Hematopoietic multipotent progenitor cell (in vitro differentiated cells): Measurements from ENCODE around the gene NQO2. TPM values are rescaled to one million over a fixed set of nuclear protein-coding genes. Genes with fewer than 3 reads are reported as not detected.
A peak's percentile ranks its signal among the peaks of the same experiment; 100 is the strongest.
"Not testable (repeated sequence)": the region's sequence is repeated elsewhere in the genome, so short reads cannot be mapped to it uniquely, and the experiment has no call there.

Experiments
- DNase-seq, 3 donors: peaks; one replicate each; pipeline ENCODE4 v3.0.0-alpha.2; 2011 to 2015; ENCODE audit warnings: low read depth in 2 of 3, low spot score in 2 of 3
- total RNA-seq: library from RNA; depleted of rRNA; stranded (reverse); fragments of >200 nt; gene quantifications from one replicate; pipeline ENCODE4 v1.2.3, GENCODE V29; 2012

The NQO2 gene
- total RNA-seq, 1 donor, result 21.8 TPM

DNA sequence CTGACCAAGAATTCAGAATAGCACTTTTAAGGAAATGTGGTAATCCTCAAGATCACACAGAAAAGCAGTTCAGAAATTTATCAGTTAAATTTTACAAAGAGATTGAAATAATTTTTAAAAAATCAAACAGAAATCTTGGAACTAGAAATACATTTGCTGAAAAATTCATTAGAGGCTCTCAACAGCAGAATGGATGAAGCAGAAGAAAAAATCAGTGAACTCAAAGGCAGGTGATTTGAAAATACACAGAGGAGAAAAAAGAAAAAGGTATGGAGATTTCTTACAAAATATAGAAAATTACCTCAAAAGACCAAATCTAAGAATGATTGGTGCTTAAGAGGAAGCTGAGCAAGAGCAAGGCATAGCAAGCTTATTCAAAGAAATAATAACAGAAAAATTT is 11.5 kb downstream of the NQO2 start:
- no peak for DNase-seq

DNA sequence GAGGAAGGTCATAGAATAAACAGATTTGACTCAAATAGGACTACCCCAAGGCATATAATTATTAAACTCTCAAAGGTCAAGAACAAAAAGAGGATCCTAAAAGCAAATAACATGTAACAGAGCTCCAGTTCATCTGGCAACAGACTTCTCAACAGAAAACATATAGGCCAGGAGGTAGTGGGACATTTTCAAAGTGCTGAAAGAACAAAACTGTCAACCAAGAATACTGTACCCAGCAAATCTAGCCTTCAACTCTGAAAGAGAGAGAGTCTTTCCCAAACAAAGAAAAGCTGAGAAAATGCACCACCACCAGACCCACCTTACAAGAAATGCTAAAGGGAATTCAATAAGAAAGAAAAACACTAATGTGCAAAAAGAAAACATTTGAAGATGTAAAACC is 11.9 kb downstream of the NQO2 start:
- peak in 1 of 3 donors; percentile 45 for DNase-seq

- peak in 1 of 3 donors; percentile 52 for DNase-seq
These were observed 13.8 kb downstream of the NQO2 start for GRCh38 chr6:3013486-3013885.

GRCh38 chr6:3013901-3014674 is 14.4 kb downstream of the NQO2 start:
- no peak for DNase-seq

DNA sequence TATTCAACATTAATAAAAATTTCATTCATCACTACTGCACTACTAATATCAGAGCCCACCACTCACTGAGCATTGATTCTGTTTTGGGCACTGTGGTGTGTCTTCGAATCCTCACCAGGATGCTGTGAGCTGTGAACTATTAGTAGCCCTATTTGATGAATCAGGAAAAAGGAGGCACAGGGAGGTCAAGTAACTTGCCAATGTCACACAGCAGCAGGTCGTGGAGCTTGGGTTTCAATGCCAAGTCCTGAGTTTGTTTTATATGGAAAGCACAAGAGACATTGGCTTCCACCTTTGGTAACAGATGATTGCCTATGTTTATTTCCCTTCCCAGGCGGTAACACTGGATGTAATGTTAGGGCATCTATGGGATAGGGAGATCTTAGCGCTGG is 15.0 kb downstream of the NQO2 start:
- no peak for DNase-seq

DNA sequence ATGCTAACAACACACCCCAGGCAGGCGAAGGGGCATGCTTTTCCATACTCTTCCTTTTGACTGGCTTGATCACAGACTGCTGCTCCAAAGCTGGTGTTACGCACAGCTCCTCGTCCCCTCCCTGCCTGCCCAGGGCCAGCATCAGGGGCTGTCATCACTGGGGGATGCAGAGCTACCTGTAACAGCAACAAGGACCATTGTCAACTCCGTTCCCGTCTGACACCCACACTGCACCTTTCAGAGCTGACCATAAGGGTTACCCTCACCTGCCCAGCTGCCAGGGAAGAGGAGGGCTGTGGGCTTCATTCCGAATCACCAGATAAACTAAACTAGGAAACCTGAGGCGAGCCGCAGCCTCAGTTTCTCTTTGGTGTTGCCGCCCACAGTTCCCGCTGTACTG is 15.4 kb downstream of the NQO2 start:
- DNase-seq, result no peak

DNA sequence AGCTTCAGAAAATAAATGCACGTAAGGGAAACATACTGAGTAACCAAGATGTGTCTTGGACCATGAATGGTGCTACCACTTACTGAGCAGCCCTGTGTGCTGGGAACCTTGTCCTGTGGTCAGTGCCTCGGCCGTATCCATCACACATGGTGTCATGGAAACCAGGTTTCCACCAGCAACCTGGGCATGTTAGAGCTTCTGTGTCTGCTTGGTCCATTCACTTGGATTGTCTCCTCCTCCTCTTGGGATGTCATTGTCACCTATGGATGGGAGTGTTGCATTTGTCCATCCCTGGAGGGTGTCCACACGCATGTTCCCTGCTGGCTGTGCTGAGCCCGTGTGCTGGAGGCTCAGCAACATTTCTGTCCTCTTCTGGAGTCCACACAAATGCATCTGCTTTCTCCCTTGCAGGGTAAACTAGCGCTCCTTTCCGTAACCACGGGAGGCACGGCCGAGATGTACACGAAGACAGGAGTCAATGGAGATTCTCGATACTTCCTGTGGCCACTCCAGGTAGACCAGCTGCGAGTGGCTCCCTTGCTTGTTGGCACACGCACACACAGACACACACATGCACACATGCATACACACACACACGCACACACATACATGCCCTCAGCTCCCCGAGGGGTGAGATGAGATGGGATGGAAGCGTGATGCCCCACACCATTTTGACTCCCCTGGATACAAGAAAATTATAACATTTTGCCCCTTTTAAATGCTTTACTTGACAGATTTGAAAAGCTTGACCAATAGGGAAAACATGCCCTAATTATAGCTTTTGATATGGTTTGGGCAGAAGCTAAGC is 17.0 kb downstream of the NQO2 start:
- DNase-seq, result no peak

- DNase-seq, result no peak
These were observed 17.6 kb downstream of the NQO2 start for GRCh38 chr6:3017304-3017703.

DNA sequence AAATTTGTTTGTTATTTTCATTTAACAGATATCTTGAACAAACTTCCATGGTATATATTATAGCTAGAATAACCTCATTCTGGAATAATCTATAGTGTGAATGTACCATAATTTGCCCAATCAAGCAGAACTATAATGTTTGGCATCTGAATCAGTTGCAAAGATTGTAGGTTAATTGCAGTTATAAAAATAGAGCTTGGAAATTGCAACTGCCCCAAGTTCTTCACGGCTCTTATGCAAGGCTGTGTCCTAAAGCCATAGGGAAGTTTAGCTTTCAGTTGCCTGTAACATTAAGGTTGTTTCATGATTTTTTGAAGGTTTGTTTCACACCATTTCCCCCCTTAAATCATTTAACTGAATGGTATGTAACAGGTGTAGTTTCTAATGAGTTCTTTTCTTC is 19.4 kb downstream of the NQO2 start:
- DNase-seq, result no peak

GRCh38 chr6:3019749-3020320 is 20.1 kb downstream of the NQO2 start:
- no peak for DNase-seq

GRCh38 chr6:3020976-3021598 is 21.4 kb downstream of the NQO2 start:
- DNase-seq, result not testable (repeated sequence)

GRCh38 chr6:3022765-3023662 is 23.3 kb downstream of the NQO2 start:
- DNase-seq, result no peak

DNA sequence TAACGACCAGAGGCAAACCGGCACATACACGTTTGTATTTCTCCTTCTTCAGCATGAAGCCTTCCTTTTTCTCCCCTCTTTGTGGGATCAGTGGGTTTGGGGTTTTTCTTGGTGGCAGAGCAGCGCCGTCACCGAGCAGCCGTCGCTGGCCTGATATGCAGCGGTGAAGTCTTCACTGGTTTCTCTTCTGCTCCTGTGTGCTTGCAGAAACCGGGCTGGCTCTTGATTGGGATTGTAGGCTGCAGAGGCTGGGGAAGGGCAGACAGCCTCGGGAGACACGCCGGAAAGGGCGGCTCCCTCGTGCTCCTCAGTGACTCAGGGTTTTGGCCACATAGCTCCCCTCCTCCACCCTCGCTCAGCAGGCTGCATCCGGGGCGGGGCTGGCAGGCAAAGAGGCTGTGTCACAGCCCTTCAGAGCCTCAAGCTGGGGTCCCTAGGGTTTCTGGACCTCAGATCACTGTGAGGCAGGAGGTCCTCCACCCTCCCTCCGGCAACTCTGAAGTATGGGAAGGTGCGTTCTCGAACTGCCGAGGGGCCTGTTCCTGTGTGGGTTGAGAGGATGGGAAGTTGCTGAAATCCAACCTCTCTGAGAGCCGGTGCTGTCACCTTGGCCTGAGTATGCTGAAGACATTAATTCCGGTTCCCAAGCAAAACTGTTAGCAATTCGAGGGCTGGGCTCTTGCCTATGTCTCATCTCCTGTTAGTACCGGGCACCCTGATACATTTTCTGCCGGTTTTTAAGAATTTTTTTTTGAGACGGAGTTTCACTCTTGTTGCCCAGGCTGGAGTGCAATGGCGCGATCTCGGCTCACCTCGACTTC is 24.2 kb downstream of the NQO2 start:
- peak; percentile 47 to 95 (median 93) for DNase-seq

- no peak for DNase-seq
These were observed 27.3 kb downstream of the NQO2 start for GRCh38 chr6:3026791-3027626.

DNA sequence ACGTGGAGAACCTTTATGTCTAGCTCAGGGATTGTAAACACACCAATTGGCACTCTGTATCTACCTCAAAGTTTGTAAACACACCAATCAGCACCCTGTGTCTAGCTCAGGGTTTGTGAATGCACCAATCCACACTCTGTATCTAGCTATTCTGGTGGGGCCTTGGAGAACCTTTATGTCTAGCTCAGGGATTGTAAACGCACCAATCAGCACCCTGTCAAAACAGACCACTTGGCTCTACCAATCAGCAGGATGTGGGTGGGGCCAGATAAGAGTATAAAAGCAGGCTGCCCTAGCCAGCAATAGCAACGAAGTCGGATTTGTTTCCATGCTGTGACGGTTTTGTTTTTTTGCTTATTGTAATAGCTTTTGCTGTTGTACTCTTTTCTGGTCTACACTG is 28.5 kb downstream of the NQO2 start:
- not testable (repeated sequence) for DNase-seq

GRCh38 chr6:3031857-3032640 is 32.4 kb downstream of the NQO2 start:
- DNase-seq, result peak in 1 of 3 donors; percentile 40

- DNase-seq, result no peak
These were observed 33.3 kb downstream of the NQO2 start for GRCh38 chr6:3032986-3033385.

GRCh38 chr6:3033652-3034051 is 34.0 kb downstream of the NQO2 start:
- no peak for DNase-seq
